HG03139 (cell line): ENCODE results near the gene PCDH15.

Experiments
- ATAC-seq: cut with Tn5 transposase; IDR thresholded peaks from one replicate; pipeline ENCODE4 v1.9.1; 2021; ENCODE audit not compliant: unreplicated experiment

Gene PCDH15

GRCh38 chr10:54708591-54708990, 92.4 kb downstream of the PCDH15 start:
- ATAC-seq = no peak

- ATAC-seq = no peak
These were observed 93.0 kb downstream of the PCDH15 start for GRCh38 chr10:54708021-54708420.

- no peak for ATAC-seq
These were observed 98.2 kb downstream of the PCDH15 start for GRCh38 chr10:54702583-54703485.

GRCh38 chr10:54691331-54691730, 109.7 kb downstream of the PCDH15 start:
- no peak for ATAC-seq

- ATAC-seq = no peak
These were observed 118.5 kb downstream of the PCDH15 start for GRCh38 chr10:54682554-54682953.

- ATAC-seq = no peak
These were observed 119.9 kb downstream of the PCDH15 start for GRCh38 chr10:54681136-54681535.

- no peak for ATAC-seq
These were observed 133.9 kb downstream of the PCDH15 start for GRCh38 chr10:54667136-54667535.

- ATAC-seq = no peak
These were observed 134.8 kb downstream of the PCDH15 start for GRCh38 chr10:54666192-54666591.

GRCh38 chr10:54665095-54665494, 135.9 kb downstream of the PCDH15 start:
- no peak for ATAC-seq

GRCh38 chr10:54660397-54660796, 140.6 kb downstream of the PCDH15 start:
- no peak for ATAC-seq

- no peak for ATAC-seq
These were observed 144.4 kb downstream of the PCDH15 start for GRCh38 chr10:54656643-54657042.

GRCh38 chr10:54653518-54653917, 147.5 kb downstream of the PCDH15 start:
- ATAC-seq = no peak

GRCh38 chr10:54650547-54650946, 150.5 kb downstream of the PCDH15 start:
- no peak for ATAC-seq

- no peak for ATAC-seq
These were observed 179.0 kb downstream of the PCDH15 start for GRCh38 chr10:54622017-54622416.

- ATAC-seq = no peak
These were observed 180.7 kb downstream of the PCDH15 start for GRCh38 chr10:54620352-54620751.

- ATAC-seq = no peak
These were observed 187.0 kb downstream of the PCDH15 start for GRCh38 chr10:54614072-54614471.

- no peak for ATAC-seq
These were observed 187.9 kb downstream of the PCDH15 start for GRCh38 chr10:54613162-54613561.

- ATAC-seq = no peak
These were observed 191.6 kb downstream of the PCDH15 start for GRCh38 chr10:54609423-54609822.

- no peak for ATAC-seq
These were observed 193.0 kb downstream of the PCDH15 start for GRCh38 chr10:54607983-54608382.

- no peak for ATAC-seq
These were observed 206.7 kb downstream of the PCDH15 start for GRCh38 chr10:54594289-54594688.

- no peak for ATAC-seq
These were observed 213.1 kb downstream of the PCDH15 start for GRCh38 chr10:54587971-54588370.

GRCh38 chr10:54585572-54585971, 215.5 kb downstream of the PCDH15 start:
- ATAC-seq = no peak

- no peak for ATAC-seq
These were observed 223.3 kb downstream of the PCDH15 start for GRCh38 chr10:54577682-54578081.
